Measurements from ENCODE around the gene HAPLN3.

Gene HAPLN3

DNA sequence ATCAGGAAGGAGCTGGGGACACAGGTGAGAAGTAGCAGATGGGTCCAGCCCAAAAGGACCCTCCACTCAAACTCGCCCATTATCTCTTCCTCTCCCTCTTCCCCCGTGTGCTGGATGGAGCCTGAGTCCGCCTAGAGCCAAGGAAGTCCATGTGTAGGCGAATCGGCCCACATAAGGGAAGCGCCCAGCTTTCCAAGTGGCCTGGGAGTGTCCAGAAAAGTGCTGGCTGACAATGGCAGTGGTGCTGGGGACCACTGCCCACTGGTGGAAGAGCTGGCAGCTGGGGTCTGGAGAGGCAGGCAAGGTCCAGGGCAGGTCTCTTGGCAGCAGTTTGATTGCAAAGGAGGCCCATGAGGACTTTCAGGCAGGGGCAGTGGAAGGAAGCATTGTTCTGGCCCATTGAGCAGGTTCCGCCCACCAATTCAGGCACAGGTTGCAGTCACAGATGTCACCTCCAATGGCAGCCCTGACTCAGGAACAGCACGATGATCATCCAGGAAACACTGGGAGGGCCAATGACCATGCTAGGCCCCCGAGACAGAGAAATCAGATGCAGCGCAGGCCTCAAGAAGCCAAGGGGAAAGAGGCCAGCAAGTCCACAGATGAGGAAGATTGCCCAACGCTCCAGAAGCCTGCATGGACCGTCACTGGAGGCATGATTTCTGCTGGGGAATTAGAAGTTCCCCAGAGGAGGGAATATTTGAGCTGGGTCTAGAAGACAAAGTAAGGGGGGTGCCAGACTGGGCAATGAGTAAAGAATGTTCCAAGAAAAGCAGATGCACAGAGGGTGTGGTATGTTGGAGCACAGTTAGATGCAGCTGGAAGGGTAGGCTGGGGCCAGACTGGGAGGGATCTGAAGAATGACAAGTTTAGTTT, 14.8 kb upstream of the HAPLN3 start:
- DNase-seq (ENCODE audit: low spot score), result no peak

DNA sequence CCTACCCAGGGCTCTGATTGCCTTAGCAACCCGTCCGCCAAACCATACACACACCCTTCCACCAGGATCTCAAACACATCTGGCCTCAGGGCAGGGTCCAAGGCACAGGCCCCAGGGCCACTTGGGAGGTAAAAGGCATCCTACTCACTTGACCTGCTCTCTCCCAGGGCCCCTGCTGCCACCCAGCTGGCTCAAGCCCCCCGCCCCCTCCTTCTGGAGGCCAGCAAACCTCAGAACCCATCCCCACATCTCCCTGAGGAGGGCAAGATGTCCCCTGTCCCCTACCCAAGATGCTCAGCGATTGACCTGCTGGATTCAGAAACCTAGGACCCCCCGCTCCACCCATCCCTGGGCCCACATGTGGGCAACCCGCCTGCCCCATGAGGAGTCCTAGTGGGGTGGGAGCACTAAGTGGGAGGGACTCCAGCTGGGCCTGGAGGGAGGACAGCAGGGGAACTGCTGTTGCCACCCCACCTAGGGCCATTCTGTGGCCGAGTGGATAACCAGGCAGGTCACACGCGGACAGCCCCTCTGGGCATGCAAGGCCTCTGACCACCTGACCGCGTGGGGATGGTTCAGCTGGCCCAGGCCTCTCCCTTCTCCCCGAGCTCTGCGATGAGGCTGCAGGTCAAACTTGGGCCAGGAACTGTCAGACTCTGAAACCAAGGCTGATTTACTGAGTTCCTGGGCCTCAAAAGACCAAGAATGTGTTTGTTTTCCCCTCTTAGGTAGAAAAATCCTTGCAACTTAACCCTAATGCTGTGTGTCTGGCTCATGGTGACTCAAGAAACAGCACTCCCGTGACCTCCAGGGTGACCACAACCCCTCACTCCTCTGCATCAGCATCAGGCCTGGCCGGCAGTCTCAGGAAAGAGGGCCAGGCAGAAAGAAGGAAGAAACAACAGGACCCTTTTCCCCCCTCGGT, 13.6 kb upstream of the HAPLN3 start:
- no peak for DNase-seq (ENCODE audit: low spot score)

DNA sequence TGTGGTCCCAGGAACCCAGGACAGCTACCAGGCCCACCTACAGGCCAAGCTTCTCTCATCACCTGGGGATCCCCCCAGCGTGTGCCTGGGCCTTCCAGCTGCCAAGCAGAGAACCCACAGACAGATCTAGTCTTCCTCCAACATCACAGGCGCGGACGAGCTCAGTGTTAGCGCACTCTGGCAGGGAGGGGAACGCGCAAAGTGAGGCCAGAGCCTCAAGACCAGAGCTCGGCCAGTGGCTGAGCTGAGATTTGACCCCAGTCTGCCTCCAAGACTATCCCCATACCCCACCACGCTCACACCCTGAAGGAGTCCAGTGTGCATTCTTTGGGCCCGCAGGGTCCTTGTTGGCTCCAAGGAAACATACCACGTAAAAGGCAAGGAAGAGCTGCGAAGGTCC, 12.8 kb upstream of the HAPLN3 start:
- DNase-seq (ENCODE audit: low spot score), result no peak

DNA sequence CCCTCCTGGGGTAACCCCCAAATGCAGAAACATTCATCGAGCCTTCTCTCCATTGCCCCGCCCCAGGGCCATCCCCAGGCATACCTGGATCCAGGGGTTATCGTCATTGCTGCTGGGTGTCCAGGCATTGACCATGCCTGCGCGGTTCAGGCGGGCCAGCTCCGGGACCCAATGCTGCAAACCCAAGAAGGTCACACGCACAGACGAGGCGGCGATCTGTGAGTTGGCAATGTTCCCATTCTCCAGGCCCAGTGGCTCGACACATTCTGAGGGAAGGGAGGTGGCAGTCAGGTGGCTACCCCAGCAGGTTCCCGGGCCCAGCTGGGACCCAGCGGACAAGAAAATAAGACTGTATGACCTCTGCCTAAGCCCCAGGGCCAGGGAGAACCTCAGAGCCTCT, 11.8 kb upstream of the HAPLN3 start:
- no peak for DNase-seq (ENCODE audit: low spot score)

GRCh38 chr15:88906551-88906950, 11.2 kb upstream of the HAPLN3 start:
- DNase-seq (ENCODE audit: low spot score), result no peak

DNA sequence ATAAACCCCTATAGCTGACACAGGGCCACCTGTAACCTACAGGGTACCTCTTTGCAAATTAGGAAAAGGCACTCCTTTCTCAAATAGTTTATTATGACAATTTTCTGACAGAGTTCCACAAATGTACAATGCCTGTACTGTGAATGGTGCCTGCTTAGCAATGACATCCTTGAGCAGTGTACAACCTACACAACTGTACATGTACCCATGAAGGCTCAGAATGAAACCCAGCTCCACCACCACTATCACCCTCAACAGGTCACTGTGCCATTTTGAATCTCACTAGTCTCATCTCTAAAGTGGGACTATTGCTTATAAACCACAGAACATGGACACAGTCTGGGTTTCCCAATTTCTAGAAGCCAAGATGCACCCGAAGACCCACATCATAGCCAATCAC, 10.8 kb upstream of the HAPLN3 start:
- no peak for DNase-seq (ENCODE audit: low spot score)

GRCh38 chr15:88905576-88905975, 10.2 kb upstream of the HAPLN3 start:
- no peak for DNase-seq (ENCODE audit: low spot score)

- DNase-seq (ENCODE audit: low spot score), result peak; percentile 67
Measured at GRCh38 chr15:88904624-88905327, 9.4 kb upstream of the HAPLN3 start.

DNA sequence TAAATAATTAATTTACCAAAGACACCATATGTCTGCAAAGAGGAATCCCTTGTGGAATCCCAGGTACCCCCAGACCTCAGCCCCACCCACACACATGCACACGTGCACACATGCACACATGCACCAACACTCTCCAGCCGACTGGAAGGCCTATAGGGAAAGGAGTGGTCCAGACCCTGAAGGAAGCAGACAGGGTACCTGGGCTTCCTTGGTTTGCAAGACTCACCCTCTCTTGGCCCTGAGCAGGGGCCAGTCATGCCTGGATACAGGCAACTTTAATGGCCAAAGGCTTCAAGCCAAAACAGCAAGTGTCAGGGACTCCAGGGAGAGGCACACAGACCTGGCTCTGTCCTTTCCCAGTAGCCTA, 8.9 kb upstream of the HAPLN3 start:
- no peak for DNase-seq (ENCODE audit: low spot score)

GRCh38 chr15:88902846-88903245, 7.5 kb upstream of the HAPLN3 start:
- DNase-seq (ENCODE audit: low spot score), result no peak

DNA sequence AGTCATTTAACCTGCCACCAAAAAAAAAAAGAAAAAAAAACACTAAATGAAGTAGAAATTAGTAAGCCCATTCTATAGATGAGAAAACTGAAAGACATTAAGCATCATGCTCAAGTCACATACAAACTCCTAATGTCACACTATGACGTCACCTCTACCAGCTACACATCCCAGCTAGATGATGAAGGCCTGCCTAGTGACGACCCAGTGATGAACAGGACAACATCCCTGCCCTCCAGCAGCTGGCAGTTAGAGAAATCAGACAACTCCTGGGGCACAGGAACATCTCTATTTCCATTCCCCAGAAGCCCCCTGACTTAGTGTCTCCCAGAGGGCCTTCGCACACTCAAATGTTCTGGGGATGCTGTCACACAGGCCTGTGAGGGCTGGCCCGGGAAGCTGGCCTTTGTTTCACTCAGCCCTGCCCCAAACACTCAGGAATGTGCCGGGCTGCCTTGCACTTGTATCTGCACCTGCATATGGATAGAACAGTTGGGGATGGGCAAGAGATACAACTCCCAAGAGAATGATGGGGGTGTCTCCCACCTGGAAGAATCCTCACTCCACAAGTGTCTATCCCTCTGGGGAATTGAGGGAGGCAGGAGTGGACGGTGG, 7.0 kb upstream of the HAPLN3 start:
- DNase-seq (ENCODE audit: low spot score), result no peak

GRCh38 chr15:88901508-88902220, 6.3 kb upstream of the HAPLN3 start:
- DNase-seq (ENCODE audit: low spot score), result no peak

DNA sequence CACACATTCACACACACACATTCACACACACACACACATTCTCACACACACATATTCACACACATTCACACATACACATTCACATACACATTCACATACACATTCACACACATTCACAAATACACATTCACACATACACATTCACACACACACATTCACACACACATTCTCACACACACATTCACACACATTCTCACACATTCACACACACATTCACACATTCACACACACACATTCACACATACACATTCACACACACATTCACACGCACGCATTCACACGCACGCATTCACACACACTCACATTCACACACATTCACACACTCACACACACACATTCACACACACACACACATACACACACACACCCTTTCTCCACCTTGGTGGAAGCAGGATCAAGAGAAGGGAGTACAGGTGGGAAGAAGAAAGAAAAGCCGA, 5.7 kb upstream of the HAPLN3 start:
- DNase-seq (ENCODE audit: low spot score), result no peak

DNA sequence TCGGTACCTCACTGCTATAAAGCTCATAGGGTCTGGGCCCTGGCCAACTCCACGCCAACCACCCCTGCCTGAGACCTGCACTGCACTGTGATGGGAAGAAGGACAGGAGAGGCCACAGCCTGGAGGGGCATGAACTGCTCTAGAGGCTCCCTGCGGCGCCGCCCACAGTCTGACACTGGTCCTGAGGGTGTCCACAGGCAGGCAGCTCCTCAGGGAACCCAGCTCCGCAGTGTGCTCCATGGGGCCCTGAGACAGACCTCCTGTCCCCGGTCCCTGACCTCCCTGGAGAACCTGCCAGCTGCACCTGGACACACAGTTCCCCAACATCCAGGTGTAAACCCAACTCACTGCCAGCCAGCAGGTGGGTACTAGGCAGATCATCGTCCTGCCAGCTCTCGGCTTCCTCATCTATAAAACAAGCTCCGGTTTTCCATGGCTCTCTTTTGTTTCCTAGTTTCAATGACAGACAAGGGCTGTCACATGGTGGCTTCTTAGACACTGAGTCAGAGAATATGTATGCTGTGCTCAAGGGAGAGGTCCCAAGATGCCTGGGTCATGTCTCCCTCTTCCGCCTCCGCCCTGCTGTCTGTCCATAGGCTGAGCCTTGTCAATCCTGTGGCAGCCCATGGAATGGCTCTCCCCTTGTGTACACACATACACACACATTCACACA, 5.1 kb upstream of the HAPLN3 start:
- no peak for DNase-seq (ENCODE audit: low spot score)

- DNase-seq (ENCODE audit: low spot score), result no peak
Measured at GRCh38 chr15:88899251-88899650, 3.9 kb upstream of the HAPLN3 start.

DNA sequence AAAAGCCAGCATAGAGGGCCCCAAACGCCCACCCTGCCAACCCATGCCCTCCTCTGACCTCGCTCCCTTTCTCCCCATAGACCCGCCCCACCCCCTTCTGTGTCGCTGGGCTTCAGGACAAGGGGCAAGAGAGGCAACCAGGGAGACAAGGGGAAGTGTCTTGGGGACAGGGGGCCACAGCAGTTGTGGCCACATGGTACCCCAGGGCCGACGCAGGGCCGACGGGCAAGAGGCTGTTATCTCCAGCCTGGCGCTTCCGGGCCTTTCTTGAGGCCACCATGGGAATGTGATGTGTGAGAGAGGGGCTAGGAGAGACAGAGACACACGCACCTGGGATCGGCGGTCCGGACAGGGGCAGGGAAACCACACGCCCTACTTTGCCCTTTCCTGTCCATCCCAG, 3.4 kb upstream of the HAPLN3 start:
- DNase-seq (ENCODE audit: low spot score), result no peak

- peak; percentile 77 for DNase-seq (ENCODE audit: low spot score)
Measured at GRCh38 chr15:88897456-88898194, 2.3 kb upstream of the HAPLN3 start.

DNA sequence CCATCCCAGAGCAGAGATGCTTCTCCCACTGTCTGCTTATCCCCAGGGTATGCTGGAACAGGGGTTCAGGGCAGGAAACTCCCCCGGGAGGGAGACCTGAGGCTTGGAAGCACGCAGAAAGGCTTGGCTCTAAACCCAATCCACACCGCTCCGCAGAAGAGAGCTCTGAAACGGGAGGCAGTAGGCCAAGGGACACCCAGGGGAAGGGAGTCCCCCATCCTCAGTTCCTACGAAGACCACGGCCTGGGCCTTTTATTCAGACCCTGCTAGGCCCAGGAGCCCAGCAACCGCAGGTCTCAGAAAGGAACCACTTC, 1.8 kb upstream of the HAPLN3 start:
- no peak for DNase-seq (ENCODE audit: low spot score)

- no peak for DNase-seq (ENCODE audit: low spot score)
Measured at GRCh38 chr15:88896333-88897033, 1.1 kb upstream of the HAPLN3 start.
